ENCODE measurements around the gene ABCA10. TPM values are rescaled to one million over a fixed set of nuclear protein-coding genes. Genes with fewer than 3 reads are reported as not detected.

Gene ABCA10
- total RNA-seq, 1 experiment from 2014 or later, result 18.3 TPM

Small RNAs within 50 kb of the gene (microRNA-seq; reads per million reads assigned to microRNA genes)
- gene MIR4524A (not detected), gene MIR4524B (not detected)

Other genes with a start within 250 kb of the ABCA10 start
- 4.5 and 7.8 TPM in 2 replicates for gene ABCA9, start 167.9 kb downstream of the ABCA10 start, total RNA-seq (2022)
- gene ABCA6, start 86.9 kb downstream of the ABCA10 start, total RNA-seq (2022), result 34.5 TPM in 2 replicates
- gene ABCA5, start 98.3 kb upstream of the ABCA10 start, total RNA-seq (2022), result 7.6 and 9.6 TPM in 2 replicates
- 0.28 and 0.37 TPM in 2 replicates for gene MAP2K6, start 185.9 kb upstream of the ABCA10 start, total RNA-seq (2022)